Stomach (tissue), 9 donors: ENCODE results near the gene PCYT2. TPM values are rescaled to one million over a fixed set of nuclear protein-coding genes. Genes with fewer than 3 reads are reported as not detected.

Source experiments
- DNase-seq, 2 donors: peaks; one replicate each; pipeline versions ENCODE4 v3.0.0 to v3.0.0-alpha.2; 2013 to 2019
- H3K27ac ChIP-seq, 5 donors: fragments of 200-600 bp in 4 of 5; sonication (generic) in 4 of 5; one replicate each; pipeline ENCODE4 v1.5.1; 2013 to 2019; ENCODE audit warnings: mild to moderate bottlenecking in 1 of 5, moderate library complexity in 1 of 5
- H3K27me3 ChIP-seq, 3 donors: fragments of 200-600 bp; sonication (generic); one replicate each; pipeline ENCODE4 v1.5.1; 2017 to 2019; ENCODE audit warnings: mixed run types in 1 of 3
- H3K36me3 ChIP-seq, 4 donors: fragments of 200-600 bp; sonication (generic); 1 replicate in 3 of 4; 2 replicates in 1 of 4; pipeline ENCODE4 v1.5.1; 2016 to 2019
- H3K4me1 ChIP-seq, 4 donors: fragments of 200-600 bp; sonication (generic); one replicate each; pipeline ENCODE4 v1.5.1; 2016 to 2019
- H3K4me3 ChIP-seq, 4 donors: fragments of 200-600 bp; sonication (generic) in 3 of 4; one replicate each; pipeline ENCODE4 v1.5.1; 2016 to 2019; ENCODE audit warnings: mild to moderate bottlenecking in 1 of 4
- H3K9me3 ChIP-seq, 4 donors: fragments of 200-600 bp; sonication (generic); one replicate each; pipeline ENCODE4 v1.5.1; 2016 to 2019
- EP300 ChIP-seq: sonication (generic); formaldehyde crosslinking; IDR thresholded peaks from one replicate; pipeline ENCODE4 v1.6.1; 2017; ENCODE audit warnings: antibody characterized with exemption
- POLR2A ChIP-seq, 4 donors: fragments of 450-650 bp; IDR thresholded peaks; one replicate each; pipeline ENCODE4 v1.6.1; 2016; ENCODE audit warnings: antibody characterized with exemption in 4 of 4, control low read depth in 2 of 4, mild to moderate bottlenecking in 1 of 4, moderate library complexity in 1 of 4
- POLR2AphosphoS5 ChIP-seq, 3 donors: sonication (generic); formaldehyde crosslinking; IDR thresholded peaks; one replicate each; pipeline ENCODE4 v1.6.1; 2016; ENCODE audit warnings: antibody characterized with exemption in 3 of 3
- WGBS, 5 donors: extraction: QIAGEN DNeasy Blood & Tissue Kit in 3 of 5; methylation state at CpG; one replicate each; pipeline versions ENCODE4 v1.1.5 to v1.1.7; 2013 to 2018; 5-methylcytosine and 5-hydroxymethylcytosine counted together
- intact Hi-C: fragments of 100-400 bp; cut with DNase I; formaldehyde crosslinking; loops from one replicate; pipeline ENCODE4 v1.15.1; 2023; ENCODE audit warnings: low total_unique reads
- polyA plus RNA-seq, 3 donors: library from polyadenylated mRNA; stranded (reverse); fragments of 200-250 nt; gene quantifications; one replicate each; pipeline ENCODE4 v1.2.3, GENCODE V29; 2013
- total RNA-seq, 5 donors: library from RNA; depleted of rRNA; stranded (reverse); fragments of >200 nt; gene quantifications; one replicate each; pipeline versions ENCODE4 v1.1.0 to v1.2.3, GENCODE V29; 2014 to 2016
- TF ChIP-seq, protein P1 (sequence below), 7 experiments: fragments of 450-650 bp in 4 of 7; fragments of 200-600 bp in 3 of 7; sonication (generic) in 3 of 7; IDR thresholded peaks; one replicate each; pipeline ENCODE4 v1.5.1; 2016 to 2019; ENCODE audit warnings: antibody characterized with exemption in 7 of 7, control low read depth in 2 of 7, mild to moderate bottlenecking in 1 of 7
- donor health status: healthy with polysubstance abuse.
- donor health status: Bipolar disorder and iron deficiency.
- donor health status: healthy.

Gene PCYT2
- total and polyA plus RNA-seq, 8 donors: 17.5 to 119 (median 41.2) TPM

DNA sequence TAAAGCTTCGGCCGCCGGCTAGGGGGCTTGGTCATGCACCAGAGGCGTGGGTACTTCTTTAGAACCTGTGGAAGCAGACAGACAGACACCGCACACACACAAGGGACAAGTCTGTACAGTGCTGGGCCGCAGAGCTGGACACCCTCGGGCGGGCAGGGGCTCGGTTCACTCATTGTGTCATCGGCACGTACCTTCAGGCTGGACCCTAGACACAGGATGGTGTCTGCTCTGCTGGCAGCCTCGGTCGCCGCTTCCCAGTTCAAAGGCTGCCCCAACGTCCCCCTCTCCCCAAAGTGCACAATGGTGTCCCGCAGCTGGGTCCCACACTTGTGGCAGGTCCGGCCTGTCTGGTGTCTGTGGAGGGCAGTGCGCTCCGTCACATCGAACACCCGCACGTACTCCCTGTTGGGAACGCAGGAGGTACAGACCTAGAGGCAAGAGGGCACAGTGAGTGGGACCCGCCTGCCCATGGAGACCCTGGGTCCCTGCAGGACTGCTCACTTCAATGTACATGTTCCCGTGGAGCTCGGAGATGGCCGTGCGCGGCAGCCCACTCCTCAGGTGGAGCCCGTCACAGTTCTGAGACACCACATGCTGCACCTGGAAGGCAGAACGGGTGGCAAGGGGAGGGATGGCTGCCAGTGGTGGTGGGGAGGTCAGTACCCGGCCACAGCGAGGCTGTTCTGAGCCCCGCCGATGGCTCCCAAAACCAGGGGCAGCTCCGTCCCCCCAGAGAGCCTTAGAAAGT is 3.1 kb upstream of the PCYT2 start:
- TF ChIP-seq, protein P1, sequence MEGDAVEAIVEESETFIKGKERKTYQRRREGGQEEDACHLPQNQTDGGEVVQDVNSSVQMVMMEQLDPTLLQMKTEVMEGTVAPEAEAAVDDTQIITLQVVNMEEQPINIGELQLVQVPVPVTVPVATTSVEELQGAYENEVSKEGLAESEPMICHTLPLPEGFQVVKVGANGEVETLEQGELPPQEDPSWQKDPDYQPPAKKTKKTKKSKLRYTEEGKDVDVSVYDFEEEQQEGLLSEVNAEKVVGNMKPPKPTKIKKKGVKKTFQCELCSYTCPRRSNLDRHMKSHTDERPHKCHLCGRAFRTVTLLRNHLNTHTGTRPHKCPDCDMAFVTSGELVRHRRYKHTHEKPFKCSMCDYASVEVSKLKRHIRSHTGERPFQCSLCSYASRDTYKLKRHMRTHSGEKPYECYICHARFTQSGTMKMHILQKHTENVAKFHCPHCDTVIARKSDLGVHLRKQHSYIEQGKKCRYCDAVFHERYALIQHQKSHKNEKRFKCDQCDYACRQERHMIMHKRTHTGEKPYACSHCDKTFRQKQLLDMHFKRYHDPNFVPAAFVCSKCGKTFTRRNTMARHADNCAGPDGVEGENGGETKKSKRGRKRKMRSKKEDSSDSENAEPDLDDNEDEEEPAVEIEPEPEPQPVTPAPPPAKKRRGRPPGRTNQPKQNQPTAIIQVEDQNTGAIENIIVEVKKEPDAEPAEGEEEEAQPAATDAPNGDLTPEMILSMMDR (IDR thresholded peaks at IDR 0.05): no peak
- TF ChIP-seq EP300 (no peak), POLR2AphosphoS5 (IDR thresholded peaks at IDR 0.05) (no peak), POLR2A (IDR thresholded peaks at IDR 0.05) (no peak)
- Histone ChIP-seq H3K36me3 (peaks cover 37 to 51% (median 44%) of the 10 kb centered on the region in 4 donors), H3K9me3 (no peaks in the 10 kb centered on the region), H3K27ac (peak overlapping the region in 1 of 5 donors; percentile 78), H3K4me1 (peaks cover 35 to 71% (median 59%) of the 10 kb centered on the region in 4 donors), H3K27me3 (no peaks in the 10 kb centered on the region), H3K4me3 (no peak overlapping the region)
- intact Hi-C loops: no loop called here
- 94 to 98% (median 96%) methylated on average over 26 to 36 of the region's 36 CpGs for WGBS, 5 donors
- DNase-seq: no peak

DNA sequence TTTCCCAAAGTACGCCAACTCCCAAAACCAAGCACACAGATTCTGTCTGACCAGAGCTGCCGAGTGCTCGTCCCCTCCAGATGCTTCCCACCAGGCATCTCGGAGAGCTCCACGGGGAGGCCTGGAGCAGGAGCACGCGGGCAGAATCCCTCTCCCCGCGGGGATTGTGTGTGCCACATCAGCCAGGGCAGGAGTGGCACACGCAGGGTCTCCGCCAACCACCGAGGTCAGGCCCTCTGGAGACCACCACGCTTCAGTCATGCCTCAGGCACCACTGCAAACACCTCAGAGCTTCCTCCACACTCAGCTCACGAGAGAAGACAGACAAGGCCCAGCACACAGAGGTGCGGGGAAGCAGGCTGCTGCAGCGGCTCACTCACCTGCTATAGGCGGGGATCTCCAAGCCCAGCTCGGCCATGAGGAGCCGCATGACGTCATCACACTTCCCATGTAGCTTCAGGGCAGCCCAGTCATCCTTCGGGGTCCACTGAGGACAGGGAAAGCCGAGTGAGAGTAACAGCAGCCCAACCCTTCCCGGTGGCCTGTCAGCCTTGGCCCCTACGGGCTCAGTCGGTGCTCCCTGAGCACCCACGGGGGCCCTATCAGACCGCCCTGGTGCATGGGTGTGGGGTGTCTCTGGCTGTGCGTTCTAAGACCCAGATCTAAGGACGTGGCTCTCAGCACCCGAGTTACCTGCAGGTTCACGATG is 2.3 kb upstream of the PCYT2 start:
- H3K4me1 ChIP-seq: peaks cover 27 to 71% (median 57%) of the 10 kb centered on the region in 4 donors
- H3K4me3 ChIP-seq: no peak overlapping the region
- no peak for TF ChIP-seq POLR2A (IDR thresholded peaks at IDR 0.05)
- TF ChIP-seq POLR2AphosphoS5 (IDR thresholded peaks at IDR 0.05): no peak
- no peak for TF ChIP-seq EP300
- TF ChIP-seq, protein P1 (IDR thresholded peaks at IDR 0.05): no peak
- H3K27ac ChIP-seq: peak overlapping the region in 1 of 5 donors; percentile 78
- WGBS, 5 donors: 91 to 95% (median 95%) methylated on average over 23 to 31 of the region's 31 CpGs
- peaks cover 36 to 54% (median 49%) of the 10 kb centered on the region in 4 donors for H3K36me3 ChIP-seq
- no peaks in the 10 kb centered on the region for H3K27me3 ChIP-seq
- intact Hi-C loops: no loop called here
- H3K9me3 ChIP-seq: no peaks in the 10 kb centered on the region
- no peak for DNase-seq

DNA sequence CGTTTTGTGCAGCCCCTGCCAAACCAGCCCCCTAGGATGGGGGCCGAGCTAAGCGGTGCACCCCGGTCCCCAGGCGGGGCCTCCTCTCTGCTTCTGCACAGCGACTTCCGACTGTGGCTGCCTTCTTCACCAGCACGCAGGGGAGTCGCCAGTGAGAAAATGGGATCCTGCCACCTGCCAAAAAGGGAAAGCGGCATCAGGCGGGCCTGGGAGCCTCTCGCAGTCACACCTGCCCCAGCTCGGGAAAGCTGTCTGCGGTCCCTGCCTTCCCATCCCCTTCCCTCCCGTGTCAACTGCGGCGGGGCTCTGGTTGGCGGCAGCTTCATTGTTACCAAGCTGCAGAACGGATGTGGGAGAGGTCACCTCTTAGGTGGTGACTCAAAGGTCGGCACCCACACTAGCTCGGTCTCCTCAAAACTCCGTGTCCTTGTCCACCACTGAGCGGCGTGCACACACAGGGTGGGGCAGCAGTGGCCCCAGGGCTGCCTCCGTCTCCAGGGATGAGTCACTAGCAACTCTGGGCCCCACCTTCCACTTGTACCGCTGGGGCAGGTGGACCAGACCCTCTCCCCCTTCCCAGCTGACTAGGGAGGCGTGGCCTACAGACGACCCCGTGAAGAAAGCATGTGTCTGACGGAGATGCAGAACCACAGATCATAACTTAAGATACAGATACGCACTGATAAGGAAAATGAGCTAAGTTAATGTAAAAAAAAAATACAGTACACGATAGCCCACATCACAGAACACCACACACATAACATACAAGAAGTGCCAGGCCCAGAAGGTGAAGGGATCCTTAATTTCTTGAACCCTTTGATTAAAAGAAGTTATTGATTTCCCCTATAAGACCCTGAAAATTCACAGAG is 1.5 kb upstream of the PCYT2 start:
- WGBS, 5 donors: 79 to 88% (median 84%) methylated on average over 32 of the region's 32 CpGs
- peaks cover 44 to 63% (median 58%) of the 10 kb centered on the region in 4 donors for H3K36me3 ChIP-seq
- DNase-seq: peak; percentile 65 to 79
- no peaks in the 10 kb centered on the region for H3K9me3 ChIP-seq
- intact Hi-C loops: no loop called here
- H3K27ac ChIP-seq: peak overlapping the region; percentile 55 to 78 (median 66)
- peaks cover 22 to 67% (median 54%) of the 10 kb centered on the region in 4 donors for H3K4me1 ChIP-seq
- no peak for TF ChIP-seq POLR2A (IDR thresholded peaks at IDR 0.05)
- no peak for TF ChIP-seq POLR2AphosphoS5 (IDR thresholded peaks at IDR 0.05)
- TF ChIP-seq, protein P1 (IDR thresholded peaks at IDR 0.05): no peak
- peak overlapping the region in 1 of 4 donors; percentile 28 for H3K4me3 ChIP-seq
- no peaks in the 10 kb centered on the region for H3K27me3 ChIP-seq

DNA sequence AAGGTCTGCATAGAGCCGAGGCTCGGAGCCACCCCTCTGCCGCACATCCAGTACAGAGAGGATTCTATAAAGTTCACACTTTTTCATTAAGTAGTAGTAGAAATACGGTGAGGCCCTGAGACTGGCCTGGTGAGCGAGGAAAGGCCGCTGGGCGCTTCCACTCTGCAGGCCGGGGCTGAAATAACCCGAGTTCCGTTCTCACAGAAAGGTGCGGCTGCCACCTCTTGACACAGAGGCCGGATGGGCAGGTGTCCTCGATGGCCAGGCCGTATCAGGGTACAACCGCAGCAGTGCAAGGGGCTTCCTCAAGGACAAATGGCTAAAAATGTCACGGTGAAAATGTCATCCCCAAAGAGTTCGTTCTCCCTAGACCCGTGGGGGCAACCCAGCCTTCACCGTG is 770 bp upstream of the PCYT2 start:
- WGBS, 5 donors: 70 to 83% (median 81%) methylated on average over 19 of the region's 19 CpGs
- no peak for TF ChIP-seq EP300
- TF ChIP-seq POLR2A (IDR thresholded peaks at IDR 0.05): no peak
- no peak for TF ChIP-seq POLR2AphosphoS5 (IDR thresholded peaks at IDR 0.05)
- TF ChIP-seq, protein P1 (IDR thresholded peaks at IDR 0.05): no peak
- Histone ChIP-seq H3K27ac (peak overlapping the region; percentile 55 to 78 (median 66)), H3K9me3 (no peaks in the 10 kb centered on the region), H3K4me1 (peaks cover 18 to 63% (median 49%) of the 10 kb centered on the region in 4 donors), H3K27me3 (no peaks in the 10 kb centered on the region), H3K36me3 (peaks cover 50 to 70% (median 65%) of the 10 kb centered on the region in 4 donors), H3K4me3 (peak overlapping the region; percentile 11 to 28 (median 20))
- DNase-seq: no peak
- intact Hi-C loops: no loop called here
